ENCODE data around the gene BHLHE23.
A peak's percentile ranks its signal among the peaks of the same experiment; 100 is the strongest.

Gene BHLHE23

DNA sequence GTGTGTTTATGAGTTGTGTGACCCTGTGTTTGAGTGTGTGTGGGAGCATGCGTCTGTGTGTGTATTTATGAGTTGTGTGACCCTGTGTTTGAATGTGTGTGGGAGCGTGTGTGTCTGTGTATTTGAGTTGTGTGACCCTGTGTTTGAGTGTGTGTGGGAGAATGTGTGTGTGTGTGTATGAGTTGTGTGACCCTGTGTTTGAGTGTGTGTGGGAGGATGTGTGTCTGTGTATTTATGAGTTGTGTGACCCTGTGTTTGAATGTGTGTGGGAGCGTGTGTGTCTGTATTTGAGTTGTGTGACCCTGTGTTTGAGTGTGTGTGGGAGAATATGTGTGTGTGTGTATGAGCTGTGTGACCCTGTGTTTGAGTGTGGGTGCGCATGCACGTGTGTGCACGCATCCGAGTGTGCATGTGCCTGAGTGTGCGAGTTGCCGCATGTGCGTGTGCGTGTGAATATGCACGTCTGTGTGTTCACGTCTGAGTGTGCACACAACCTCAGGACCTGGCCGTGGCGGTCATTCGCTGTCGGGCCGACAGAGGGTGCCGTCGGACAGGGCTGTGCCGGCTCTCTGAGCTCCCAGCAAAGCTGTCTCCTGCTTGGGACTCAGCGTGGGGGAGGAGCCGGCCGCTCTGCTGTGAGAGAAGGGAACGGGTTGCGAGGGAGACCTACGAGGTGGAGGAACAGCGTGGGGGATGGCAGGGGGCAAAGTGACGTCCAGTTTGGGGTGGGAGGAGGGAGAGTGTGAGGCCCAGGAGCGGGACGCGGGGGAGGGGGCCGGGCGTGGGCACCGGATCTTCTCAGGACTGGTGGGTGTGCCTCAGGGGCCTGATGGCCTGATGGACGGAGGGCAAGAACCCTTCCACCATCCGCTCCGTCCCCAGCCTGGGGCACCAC is 34.6 kb downstream of the BHLHE23 start:
- TF ChIP-seq, protein P1, sequence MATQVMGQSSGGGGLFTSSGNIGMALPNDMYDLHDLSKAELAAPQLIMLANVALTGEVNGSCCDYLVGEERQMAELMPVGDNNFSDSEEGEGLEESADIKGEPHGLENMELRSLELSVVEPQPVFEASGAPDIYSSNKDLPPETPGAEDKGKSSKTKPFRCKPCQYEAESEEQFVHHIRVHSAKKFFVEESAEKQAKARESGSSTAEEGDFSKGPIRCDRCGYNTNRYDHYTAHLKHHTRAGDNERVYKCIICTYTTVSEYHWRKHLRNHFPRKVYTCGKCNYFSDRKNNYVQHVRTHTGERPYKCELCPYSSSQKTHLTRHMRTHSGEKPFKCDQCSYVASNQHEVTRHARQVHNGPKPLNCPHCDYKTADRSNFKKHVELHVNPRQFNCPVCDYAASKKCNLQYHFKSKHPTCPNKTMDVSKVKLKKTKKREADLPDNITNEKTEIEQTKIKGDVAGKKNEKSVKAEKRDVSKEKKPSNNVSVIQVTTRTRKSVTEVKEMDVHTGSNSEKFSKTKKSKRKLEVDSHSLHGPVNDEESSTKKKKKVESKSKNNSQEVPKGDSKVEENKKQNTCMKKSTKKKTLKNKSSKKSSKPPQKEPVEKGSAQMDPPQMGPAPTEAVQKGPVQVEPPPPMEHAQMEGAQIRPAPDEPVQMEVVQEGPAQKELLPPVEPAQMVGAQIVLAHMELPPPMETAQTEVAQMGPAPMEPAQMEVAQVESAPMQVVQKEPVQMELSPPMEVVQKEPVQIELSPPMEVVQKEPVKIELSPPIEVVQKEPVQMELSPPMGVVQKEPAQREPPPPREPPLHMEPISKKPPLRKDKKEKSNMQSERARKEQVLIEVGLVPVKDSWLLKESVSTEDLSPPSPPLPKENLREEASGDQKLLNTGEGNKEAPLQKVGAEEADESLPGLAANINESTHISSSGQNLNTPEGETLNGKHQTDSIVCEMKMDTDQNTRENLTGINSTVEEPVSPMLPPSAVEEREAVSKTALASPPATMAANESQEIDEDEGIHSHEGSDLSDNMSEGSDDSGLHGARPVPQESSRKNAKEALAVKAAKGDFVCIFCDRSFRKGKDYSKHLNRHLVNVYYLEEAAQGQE (IDR thresholded peaks at IDR 0.05; ENCODE audit: insufficient read depth in 1 of 2, low read depth in 2 of 2, low read length in 2 of 2): 0 out of 4 replicates have a peak, but pooled peaks of 1 of the 2 experiments have one; percentile 37
- TF ChIP-seq FOXP2 (optimal IDR thresholded peaks at IDR 0.05; ENCODE audit: borderline replicate concordance, extremely low read depth, extremely low read length, insufficient read depth): peak; percentile 84
- no peak for TF ChIP-seq TAF1 (IDR thresholded peaks at IDR 0.05; ENCODE audit: borderline replicate concordance, insufficient read depth, low read length)

DNA sequence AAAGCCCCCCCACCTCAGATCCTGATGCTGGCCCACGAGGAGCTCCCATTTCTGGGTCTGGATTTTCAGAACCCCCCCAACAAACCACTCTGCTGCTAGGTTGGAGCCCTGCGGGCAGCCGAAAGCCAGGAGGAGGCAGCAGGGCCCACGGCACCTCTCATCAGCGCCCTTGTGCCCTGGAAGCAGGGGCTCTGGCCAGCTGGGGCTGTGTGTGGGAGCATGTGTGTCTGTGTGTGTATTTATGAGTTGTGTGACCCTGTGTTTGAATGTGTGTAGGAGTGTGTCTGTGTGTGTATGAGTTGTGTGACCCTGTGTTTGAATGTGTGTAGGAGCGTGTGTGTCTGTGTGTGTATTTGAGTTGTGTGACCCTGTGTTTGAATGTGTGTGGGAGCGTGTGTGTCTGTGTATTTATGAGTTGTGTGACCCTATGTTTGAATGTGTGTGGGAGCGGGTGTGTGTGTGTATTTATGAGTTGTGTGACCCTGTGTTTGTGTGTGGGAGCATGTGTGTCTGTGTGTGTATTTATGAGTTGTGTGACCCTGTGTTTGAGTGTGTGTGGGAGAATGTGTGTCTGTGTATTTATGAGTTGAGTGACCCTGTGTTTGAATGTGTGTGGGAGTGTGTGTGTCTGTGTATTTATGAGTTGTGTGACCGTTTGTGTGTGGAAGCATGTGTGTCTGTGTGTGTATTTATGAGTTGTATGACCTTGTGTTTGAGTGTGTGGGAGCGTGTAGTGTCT is 35.4 kb downstream of the BHLHE23 start:
- TF ChIP-seq FOXP2 (optimal IDR thresholded peaks at IDR 0.05; ENCODE audit: borderline replicate concordance, extremely low read depth, extremely low read length, insufficient read depth) (no peak), TAF1 (IDR thresholded peaks at IDR 0.05; ENCODE audit: borderline replicate concordance, insufficient read depth, low read length) (no peak), SIN3A (IDR thresholded peaks at IDR 0.05; ENCODE audit: borderline replicate concordance, insufficient read depth, low read length) (no peak), POLR2AphosphoS5 (IDR thresholded peaks at IDR 0.05; ENCODE audit: low read depth, low read length) (no peak)
- TF ChIP-seq, protein P1 (IDR thresholded peaks at IDR 0.05; ENCODE audit: insufficient read depth in 1 of 2, low read depth in 2 of 2, low read length in 2 of 2): no peak

DNA sequence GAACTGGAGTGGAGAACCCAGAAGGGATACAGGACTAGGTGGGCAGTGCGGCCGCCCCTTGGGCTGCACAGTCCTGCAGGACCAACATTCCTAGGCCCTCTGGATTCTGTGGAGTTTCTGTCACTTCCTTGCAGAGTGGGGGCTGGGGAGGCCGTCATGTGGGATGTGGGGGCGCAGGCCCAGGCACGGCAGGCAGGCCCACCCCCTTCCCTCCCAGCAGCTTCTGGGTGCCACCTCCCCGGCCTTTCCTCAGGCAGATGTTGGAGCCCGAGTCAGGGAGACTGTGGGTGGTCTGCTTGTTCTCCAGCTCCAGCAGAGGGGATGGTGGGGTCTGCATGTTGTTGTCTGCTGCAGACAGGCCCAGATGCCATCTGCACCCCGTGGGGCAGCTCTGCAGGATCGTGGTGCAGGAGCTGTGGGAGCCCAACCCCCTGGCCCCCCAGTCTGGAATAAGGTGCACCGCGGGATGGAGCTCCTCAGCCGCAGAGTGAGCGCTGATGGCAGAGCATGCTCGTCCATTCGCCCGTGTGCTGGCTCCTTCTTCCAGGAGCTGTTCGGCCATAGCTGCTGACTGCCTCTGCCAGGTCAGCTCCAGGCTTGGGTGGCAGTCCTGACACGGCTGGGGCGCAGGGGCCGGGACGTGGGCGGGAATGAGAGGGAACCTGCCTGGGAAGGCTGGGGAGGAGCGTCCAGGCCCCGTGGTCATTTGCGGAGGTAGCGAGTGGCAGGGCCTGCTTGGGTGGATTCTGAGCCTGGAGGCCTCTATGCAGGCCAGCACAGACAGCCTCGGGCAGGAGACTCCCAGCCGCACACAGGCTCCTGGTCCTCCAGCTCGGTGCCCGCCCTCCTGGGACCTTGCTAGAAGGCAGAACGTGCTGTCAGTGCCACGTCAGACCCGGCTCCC is 36.2 kb downstream of the BHLHE23 start:
- TF ChIP-seq SIN3A (IDR thresholded peaks at IDR 0.05; ENCODE audit: borderline replicate concordance, insufficient read depth, low read length) (no peak), TAF1 (IDR thresholded peaks at IDR 0.05; ENCODE audit: borderline replicate concordance, insufficient read depth, low read length) (no peak), POLR2AphosphoS5 (IDR thresholded peaks at IDR 0.05; ENCODE audit: low read depth, low read length) (no peak), FOXP2 (optimal IDR thresholded peaks at IDR 0.05; ENCODE audit: borderline replicate concordance, extremely low read depth, extremely low read length, insufficient read depth) (no peak)
- TF ChIP-seq, protein P1 (IDR thresholded peaks at IDR 0.05; ENCODE audit: insufficient read depth in 1 of 2, low read depth in 2 of 2, low read length in 2 of 2): no peak

DNA sequence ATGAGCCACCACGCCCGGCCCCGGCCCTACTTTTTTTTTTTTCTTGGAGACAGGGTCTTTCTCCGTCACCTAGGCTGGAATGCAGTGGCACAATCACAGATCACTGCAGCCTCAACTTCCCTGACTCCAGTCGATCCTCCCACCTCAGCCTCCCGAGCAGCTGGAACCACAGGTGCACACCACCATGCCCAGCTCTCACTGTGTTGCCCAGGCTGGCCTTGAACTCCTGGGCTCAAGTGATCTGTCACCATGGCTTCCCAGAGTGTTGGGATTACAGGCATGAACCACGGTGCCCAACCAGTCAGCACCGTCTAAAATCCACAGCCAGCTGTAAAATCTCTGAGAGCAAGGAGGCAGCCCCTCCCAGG is 36.8 kb downstream of the BHLHE23 start:
- TF ChIP-seq FOXP2 (optimal IDR thresholded peaks at IDR 0.05; ENCODE audit: borderline replicate concordance, extremely low read depth, extremely low read length, insufficient read depth): no peak
- no peak for TF ChIP-seq SIN3A (IDR thresholded peaks at IDR 0.05; ENCODE audit: borderline replicate concordance, insufficient read depth, low read length)

DNA sequence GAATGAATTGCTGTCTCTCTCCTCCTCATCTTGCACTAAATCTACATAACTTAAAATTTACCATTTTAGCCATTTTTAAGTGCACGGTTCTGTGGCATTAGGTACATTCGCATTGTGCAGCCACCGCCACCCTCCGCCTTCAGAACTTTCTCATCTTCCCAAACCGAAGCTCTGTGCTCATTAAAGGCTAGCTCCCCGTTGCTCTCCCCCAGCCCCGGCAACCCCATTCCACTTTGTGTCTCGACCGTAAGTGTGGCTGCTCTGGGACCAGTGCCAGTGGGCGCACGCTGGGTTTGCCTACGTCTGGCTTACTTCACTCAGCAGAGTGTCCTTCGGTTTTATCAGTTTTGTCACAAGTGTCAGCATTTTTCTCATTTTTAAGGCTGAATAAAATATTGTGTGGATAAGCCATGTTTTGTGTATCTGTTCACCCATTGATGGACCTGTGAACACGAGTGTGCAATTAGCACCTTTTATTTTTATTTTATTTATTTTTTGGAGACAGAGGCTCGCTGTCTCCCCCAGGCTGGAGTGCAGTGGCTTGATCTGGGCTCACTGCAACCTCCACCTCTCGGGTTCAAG is 37.5 kb downstream of the BHLHE23 start:
- TF ChIP-seq, protein P1 (IDR thresholded peaks at IDR 0.05; ENCODE audit: insufficient read depth in 1 of 2, low read depth in 2 of 2, low read length in 2 of 2): no peak
- TF ChIP-seq TAF1 (IDR thresholded peaks at IDR 0.05; ENCODE audit: borderline replicate concordance, insufficient read depth, low read length): no peak
- TF ChIP-seq FOXP2 (optimal IDR thresholded peaks at IDR 0.05; ENCODE audit: borderline replicate concordance, extremely low read depth, extremely low read length, insufficient read depth): no peak
- TF ChIP-seq SIN3A (IDR thresholded peaks at IDR 0.05; ENCODE audit: borderline replicate concordance, insufficient read depth, low read length): no peak
- no peak for TF ChIP-seq POLR2AphosphoS5 (IDR thresholded peaks at IDR 0.05; ENCODE audit: low read depth, low read length)
